GM18508 (cell line): ENCODE data around the gene DHCR7.

Source experiments
- ATAC-seq: cut with Tn5 transposase; IDR thresholded peaks from one replicate; pipeline ENCODE4 v1.9.1; 2021; ENCODE audit warnings: moderate number of reproducible peaks; ENCODE audit not compliant: insufficient read depth, unreplicated experiment

Gene DHCR7

GRCh38 chr11:71421392-71421950 is 26.7 kb downstream of the DHCR7 start:
- no peak for ATAC-seq

DNA sequence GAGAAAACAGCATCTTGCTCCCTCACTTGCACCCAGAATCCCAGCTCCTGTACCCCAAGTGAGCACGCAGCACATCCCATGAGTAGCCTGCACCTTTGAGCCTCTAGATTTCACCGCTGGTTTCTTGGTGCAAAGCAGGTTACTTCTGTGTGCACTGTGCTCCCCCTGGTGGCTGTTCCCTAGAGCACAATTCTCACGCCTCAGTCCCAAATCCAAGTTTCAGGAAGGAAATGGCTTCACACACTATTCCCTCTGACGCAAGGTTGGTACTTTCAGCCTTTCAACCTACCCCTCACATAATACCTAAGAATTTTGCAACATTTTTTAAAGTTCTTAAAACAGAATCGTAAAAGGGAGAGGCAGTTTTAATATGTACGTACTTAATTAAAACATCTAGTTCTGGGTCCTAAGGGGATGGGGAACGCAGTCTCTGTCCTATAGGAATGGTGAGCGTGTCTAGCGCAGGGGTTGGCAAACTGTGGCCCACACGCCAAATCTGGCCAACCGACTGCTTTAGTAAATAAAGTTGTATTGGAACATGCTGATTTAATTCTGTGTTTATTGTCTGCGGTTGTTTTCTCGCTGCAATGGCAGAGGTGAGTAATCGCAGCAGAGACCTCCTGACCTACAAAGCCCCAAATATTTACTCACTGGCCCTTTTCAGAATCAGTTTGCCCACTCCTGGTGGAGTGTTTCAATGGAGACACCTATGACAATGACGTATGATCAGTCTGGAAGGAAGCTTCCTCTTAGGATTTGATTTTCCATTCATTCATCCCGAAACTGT is 27.5 kb downstream of the DHCR7 start:
- ATAC-seq, result no peak

DNA sequence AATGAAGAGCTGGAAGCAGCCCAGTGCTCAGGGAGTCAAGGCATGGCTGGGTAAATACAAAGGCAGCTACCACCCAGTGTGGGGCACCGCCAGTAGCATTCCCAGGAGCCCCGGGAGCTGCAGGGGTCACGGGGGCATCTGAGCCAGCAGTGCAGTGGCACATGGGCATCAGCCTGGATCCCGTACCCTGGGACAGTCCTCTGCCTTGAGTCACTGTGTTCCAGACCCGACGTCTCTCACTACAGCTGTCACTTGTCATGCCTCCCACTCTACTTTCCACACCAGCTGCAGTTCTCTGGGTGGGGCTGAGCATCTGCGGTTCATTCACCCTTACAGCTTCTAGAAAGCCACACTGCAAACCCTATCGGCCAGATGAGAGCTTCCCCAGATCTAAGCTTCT is 29.6 kb downstream of the DHCR7 start:
- ATAC-seq, result no peak

GRCh38 chr11:71414645-71415044 is 33.5 kb downstream of the DHCR7 start:
- no peak for ATAC-seq

GRCh38 chr11:71410363-71410966 is 37.7 kb downstream of the DHCR7 start:
- no peak for ATAC-seq

DNA sequence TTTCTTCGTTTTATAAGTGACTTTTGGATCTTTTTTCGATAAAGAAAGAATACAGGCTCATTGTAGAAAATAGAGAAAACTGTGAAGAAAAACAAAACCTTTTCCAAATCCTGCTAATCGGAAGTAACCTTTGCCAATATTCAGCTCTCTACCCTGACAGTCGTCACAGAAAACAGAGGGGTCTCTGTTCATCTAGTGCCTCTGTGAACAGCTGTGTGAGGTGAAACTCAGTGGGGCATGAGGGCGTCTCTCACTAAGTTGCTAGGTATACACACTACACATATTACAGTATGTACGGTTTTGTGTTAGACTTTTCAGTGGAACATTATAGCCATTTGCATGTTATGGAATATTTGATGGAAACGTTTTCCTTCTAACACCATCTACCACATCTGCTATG is 39.4 kb downstream of the DHCR7 start:
- no peak for ATAC-seq

- no peak for ATAC-seq
Observed at GRCh38 chr11:71407356-71407755, 40.8 kb downstream of the DHCR7 start.

DNA sequence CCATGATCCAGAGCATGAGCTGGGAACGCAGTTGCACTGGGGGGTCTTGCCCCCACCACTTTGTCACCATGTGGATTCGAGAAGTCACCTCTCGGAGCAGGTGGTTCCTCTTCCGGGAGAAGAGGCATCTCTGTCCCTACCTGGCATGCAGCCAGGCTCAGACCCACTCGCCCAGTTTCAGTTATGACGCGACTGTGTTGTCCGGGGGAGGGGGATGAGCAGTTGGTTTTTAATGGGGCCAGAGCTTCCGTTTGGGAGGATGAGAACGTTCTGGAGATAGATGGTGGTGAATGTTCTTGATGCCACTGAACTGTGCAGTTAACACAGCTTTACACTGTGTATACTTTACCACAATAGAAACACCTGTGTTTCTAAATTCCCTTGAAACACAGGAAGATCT is 41.5 kb downstream of the DHCR7 start:
- ATAC-seq, result no peak

GRCh38 chr11:71404209-71404608 is 44.0 kb downstream of the DHCR7 start:
- no peak for ATAC-seq

DNA sequence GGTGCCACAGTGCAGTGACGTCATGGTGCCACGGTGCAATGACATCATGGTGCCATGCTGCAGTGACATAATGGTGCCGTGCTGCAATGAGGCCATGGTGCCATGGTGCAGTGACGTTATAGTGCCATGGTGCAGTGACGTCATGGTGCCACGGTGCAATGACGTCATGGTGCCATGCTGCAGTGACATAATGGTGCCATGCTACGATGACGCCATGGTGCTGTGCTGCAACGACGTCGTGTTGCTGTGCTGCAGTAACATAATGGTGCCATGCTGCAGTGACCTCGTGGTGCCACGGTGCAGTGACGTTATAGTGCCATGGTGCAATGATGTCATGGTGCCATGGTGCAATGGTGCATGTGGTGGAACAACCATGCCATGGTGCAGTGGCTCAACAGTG is 45.3 kb downstream of the DHCR7 start:
- no peak for ATAC-seq

DNA sequence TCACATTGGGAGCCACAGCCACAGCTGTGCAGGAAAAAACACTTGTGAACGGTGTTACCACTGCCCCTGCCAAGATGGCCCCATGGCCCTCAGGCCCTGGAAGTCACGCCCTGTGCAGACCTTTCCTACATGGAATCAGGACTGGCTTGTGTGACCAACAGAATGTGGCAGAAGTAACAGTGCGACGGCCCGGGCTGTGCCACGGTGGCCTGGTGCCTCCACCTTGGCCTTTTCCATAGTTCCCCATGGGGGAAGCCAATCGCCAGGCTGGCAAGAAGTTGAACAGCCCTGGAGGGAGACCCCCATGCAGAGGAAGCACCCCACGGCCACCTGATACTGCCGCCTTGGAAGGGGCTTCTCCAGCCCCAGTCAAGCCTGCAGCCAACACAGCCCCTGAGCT is 48.0 kb downstream of the DHCR7 start:
- no peak for ATAC-seq

DNA sequence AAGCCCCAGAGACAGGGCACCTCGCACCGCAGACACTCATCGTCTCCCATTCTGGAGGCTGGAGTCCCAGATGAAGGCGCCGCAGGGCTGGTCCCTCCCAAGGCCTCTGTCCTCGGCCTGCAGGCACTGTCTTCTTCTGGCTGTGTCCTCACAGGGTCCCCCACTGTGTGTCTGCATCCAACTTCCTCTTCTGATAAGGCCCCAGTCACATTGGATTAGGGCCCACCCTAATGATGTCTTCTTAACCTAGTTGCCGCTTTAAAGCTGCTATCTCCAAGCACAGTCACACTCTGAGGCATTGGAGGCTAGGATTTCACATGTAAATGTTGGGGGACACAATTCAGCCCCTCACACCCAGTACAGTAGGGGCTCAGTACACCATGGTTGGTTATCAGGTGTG is 48.9 kb downstream of the DHCR7 start:
- ATAC-seq, result no peak

GRCh38 chr11:71397961-71398360 is 50.2 kb downstream of the DHCR7 start:
- no peak for ATAC-seq

DNA sequence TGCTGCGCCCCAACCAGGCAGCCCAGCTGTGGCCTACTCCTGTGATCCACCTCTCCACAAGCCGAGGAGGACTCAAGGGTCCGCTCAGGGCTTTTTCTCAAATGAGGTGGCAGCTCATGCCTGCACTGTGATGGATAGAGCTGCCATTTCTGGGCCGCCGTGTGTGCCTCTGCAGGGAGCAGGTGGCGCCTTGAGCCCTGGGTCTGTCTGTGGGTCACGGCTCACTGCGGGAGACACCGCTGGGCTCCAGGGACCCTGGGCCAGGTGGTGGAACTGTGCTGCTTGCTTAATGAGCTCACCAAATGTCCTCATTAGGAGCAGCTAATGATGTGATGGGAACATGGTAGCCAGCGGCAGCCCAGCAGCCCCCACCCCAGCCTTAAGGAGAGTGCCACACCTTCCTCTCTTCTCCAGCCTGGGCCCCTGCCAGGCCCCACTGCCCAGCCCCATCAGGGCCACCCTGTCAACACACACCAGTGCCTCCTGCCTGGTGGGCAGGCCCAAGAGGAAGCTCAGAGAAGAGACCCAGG is 50.8 kb downstream of the DHCR7 start:
- no peak for ATAC-seq

DNA sequence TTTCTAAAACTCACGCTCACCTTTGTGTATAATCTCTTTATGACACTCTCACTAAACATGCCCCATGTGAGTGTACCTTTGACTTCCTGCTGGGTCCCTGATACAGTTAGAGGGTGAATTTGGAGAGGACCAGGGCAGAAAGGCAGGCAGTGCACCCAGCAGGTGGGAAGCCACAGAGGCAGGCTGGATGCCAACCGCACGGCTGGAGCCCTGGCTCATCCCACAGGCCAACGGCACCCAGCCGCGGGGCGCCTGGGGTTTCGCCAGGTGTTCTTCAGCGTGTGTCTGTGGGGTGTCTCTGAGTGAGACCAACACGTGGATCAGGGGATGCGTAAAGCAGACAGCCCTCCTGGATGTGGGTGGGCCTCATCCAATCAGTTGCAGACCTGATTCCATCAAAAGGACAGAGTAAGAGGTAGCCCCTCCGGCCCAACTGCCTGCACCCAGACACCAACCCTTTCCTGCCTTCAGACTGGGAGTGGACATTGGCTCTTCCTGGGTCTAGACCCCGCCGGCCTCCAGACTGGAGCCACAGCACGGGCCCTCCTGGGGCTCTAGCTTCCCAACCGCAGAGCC is 51.6 kb downstream of the DHCR7 start:
- no peak for ATAC-seq

GRCh38 chr11:71395774-71396173 is 52.4 kb downstream of the DHCR7 start:
- no peak for ATAC-seq

DNA sequence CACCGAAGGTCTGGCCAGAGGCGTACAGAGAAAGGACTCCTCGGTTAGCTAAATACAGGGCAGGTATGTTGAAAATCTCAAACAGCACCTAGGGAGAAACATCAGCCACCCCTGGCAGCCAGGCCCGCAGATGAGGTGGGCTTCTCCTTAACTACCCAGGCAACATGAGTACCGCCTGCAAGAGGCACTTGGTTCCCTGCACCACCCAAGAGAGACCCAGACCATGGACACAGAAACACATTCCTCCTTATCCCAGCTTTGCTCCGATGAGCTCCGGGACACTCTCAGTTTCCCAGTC is 53.0 kb downstream of the DHCR7 start:
- ATAC-seq, result no peak

GRCh38 chr11:71393283-71393682 is 54.9 kb downstream of the DHCR7 start:
- no peak for ATAC-seq

DNA sequence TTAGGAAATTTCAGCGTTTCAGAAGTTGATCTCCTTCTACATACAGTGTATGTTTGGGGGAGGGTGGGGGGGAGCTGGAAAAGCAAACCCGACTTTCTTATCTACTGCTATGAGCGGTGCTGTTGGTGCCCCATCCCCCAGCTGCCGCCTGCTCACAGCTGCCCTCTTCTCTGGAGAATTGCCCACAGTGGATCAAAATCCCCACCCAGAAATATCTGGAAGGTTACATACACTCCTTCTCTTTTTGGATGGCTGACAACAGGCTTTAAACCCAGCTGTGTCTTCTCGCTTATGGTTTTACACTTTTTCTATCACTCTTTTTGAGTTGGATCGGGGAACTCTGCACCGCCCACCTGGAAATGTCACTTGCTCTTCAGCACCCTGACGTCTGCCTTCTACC is 56.4 kb downstream of the DHCR7 start:
- no peak for ATAC-seq

DNA sequence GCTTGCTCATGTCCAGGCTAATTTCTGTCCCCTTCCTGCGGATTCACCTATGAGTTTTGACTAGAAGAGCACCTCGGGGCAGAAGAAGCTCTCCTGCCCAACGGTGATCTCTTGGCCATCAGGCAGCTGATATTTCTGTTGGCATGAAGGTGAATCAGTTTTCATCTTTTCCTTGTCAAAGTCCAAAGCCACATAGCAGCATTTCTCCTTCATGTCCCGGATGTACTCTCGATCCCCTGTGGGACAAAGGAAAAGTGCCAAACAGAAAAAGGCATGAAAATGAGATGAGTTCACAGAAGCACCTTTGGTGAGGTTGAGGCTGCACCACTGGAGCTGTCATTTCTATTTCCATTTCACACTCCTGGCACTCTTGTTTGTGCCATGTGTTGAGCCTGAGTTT is 56.8 kb downstream of the DHCR7 start:
- ATAC-seq, result no peak

GRCh38 chr11:71388637-71389235 is 59.5 kb downstream of the DHCR7 start:
- no peak for ATAC-seq
